ENCODE results near the gene NRP2. TPM values are rescaled to one million over a fixed set of nuclear protein-coding genes. Genes with fewer than 3 reads are reported as not detected.

Gene NRP2
- total and polyA plus RNA-seq, 2 of the 13 experiments (the other 11 are each of a cell fraction or from before 2014, with no cell fraction given): 0.65 to 1.4 TPM

GRCh38 chr2:205708231-205708631 is 25.9 kb downstream of the NRP2 start (continued):
- no peak for TF ChIP-seq MTERF4 (CRISPR knock-in tag; IDR thresholded peaks at IDR 0.05)
- TF ChIP-seq, protein P1, sequence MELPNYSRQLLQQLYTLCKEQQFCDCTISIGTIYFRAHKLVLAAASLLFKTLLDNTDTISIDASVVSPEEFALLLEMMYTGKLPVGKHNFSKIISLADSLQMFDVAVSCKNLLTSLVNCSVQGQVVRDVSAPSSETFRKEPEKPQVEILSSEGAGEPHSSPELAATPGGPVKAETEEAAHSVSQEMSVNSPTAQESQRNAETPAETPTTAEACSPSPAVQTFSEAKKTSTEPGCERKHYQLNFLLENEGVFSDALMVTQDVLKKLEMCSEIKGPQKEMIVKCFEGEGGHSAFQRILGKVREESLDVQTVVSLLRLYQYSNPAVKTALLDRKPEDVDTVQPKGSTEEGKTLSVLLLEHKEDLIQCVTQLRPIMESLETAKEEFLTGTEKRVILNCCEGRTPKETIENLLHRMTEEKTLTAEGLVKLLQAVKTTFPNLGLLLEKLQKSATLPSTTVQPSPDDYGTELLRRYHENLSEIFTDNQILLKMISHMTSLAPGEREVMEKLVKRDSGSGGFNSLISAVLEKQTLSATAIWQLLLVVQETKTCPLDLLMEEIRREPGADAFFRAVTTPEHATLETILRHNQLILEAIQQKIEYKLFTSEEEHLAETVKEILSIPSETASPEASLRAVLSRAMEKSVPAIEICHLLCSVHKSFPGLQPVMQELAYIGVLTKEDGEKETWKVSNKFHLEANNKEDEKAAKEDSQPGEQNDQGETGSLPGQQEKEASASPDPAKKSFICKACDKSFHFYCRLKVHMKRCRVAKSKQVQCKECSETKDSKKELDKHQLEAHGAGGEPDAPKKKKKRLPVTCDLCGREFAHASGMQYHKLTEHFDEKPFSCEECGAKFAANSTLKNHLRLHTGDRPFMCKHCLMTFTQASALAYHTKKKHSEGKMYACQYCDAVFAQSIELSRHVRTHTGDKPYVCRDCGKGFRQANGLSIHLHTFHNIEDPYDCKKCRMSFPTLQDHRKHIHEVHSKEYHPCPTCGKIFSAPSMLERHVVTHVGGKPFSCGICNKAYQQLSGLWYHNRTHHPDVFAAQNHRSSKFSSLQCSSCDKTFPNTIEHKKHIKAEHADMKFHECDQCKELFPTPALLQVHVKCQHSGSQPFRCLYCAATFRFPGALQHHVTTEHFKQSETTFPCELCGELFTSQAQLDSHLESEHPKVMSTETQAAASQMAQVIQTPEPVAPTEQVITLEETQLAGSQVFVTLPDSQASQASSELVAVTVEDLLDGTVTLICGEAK (IDR thresholded peaks at IDR 0.05): no peak
- TF ChIP-seq, protein P1 (CRISPR knock-in tag; IDR thresholded peaks at IDR 0.05): no peak
